HepG2 (cell line): Measurements from ENCODE around the gene NFIC. TPM values are rescaled to one million over a fixed set of nuclear protein-coding genes. Genes with fewer than 3 reads are reported as not detected.

Experiments used
- BORCS8-MEF2B ChIP-seq: sonication (generic); formaldehyde crosslinking; IDR thresholded peaks from 2 replicates; pipeline ENCODE4 v1.8.0; 2022; ENCODE audit warnings: mild to moderate bottlenecking, missing genetic modification reagents
- CREM ChIP-seq, 2 experiments: sonication (generic) in 1 of 2; formaldehyde crosslinking in 1 of 2; IDR thresholded peaks; 2 replicates each; pipeline versions ENCODE4 v1.4.0 to v1.6.1; 2016 to 2020; ENCODE audit warnings: antibody characterized with exemption in 1 of 2, mild to moderate bottlenecking in 1 of 2, missing genetic modification reagents in 1 of 2
- HNRNPLL ChIP-seq: fragments of 200-400 bp; formaldehyde crosslinking; IDR thresholded peaks from 2 replicates; pipeline ENCODE4 v1.6.1; 2017; ENCODE audit warnings: mild to moderate bottlenecking, low read depth, low read length; ENCODE audit not compliant: poor library complexity, severe bottlenecking
- KLF12 ChIP-seq: sonication (generic); formaldehyde crosslinking; IDR thresholded peaks from 2 replicates; pipeline ENCODE4 v1.4.0; 2020; ENCODE audit warnings: missing genetic modification reagents, borderline replicate concordance
- KMT2A ChIP-seq: sonication (generic); formaldehyde crosslinking; IDR thresholded peaks from 2 replicates; pipeline ENCODE4 v1.4.0; 2020; ENCODE audit warnings: missing genetic modification reagents
- MED1 ChIP-seq: sonication (generic); formaldehyde crosslinking; IDR thresholded peaks from 2 replicates; pipeline ENCODE4 v1.4.0; 2020; ENCODE audit warnings: missing genetic modification reagents
- NAIF1 ChIP-seq: sonication (generic); formaldehyde crosslinking; IDR thresholded peaks from 2 replicates; pipeline ENCODE4 v1.5.0; 2020; ENCODE audit warnings: mild to moderate bottlenecking, missing genetic modification reagents, borderline replicate concordance
- NCOR1 ChIP-seq: fragments of 200-600 bp; sonication (generic); IDR thresholded peaks from 2 replicates; pipeline ENCODE4 v1.7.0; 2017; ENCODE audit warnings: antibody characterized with exemption, low read length, borderline replicate concordance
- NRL ChIP-seq: sonication (generic); formaldehyde crosslinking; IDR thresholded peaks from 2 replicates; pipeline ENCODE4 v1.5.0; 2020; ENCODE audit warnings: missing genetic modification reagents, mild to moderate bottlenecking, moderate library complexity, borderline replicate concordance
- POLR2G ChIP-seq: fragments of 200-400 bp; formaldehyde crosslinking; IDR thresholded peaks from 2 replicates; pipeline ENCODE4 v1.6.1; 2018; ENCODE audit warnings: mild to moderate bottlenecking, low read depth, low read length, moderate library complexity
- UBTF ChIP-seq: sonication (generic); formaldehyde crosslinking; IDR thresholded peaks from 2 replicates; pipeline ENCODE4 v1.4.0; 2020; ENCODE audit warnings: mild to moderate bottlenecking, missing genetic modification reagents
- YEATS4 ChIP-seq: sonication (generic); formaldehyde crosslinking; IDR thresholded peaks from 2 replicates; pipeline ENCODE4 v1.4.0; 2020; ENCODE audit warnings: missing genetic modification reagents, borderline replicate concordance
- ZNF275 ChIP-seq: sonication (generic); formaldehyde crosslinking; IDR thresholded peaks from 2 replicates; pipeline ENCODE4 v1.8.0; 2022; ENCODE audit warnings: missing genetic modification reagents, mild to moderate bottlenecking, inconsistent platforms, borderline replicate concordance
- ZNF772 ChIP-seq: sonication (generic); formaldehyde crosslinking; IDR thresholded peaks from 2 replicates; pipeline ENCODE4 v1.5.0; 2020; ENCODE audit warnings: mild to moderate bottlenecking, missing genetic modification reagents
- ZNF777 ChIP-seq: sonication (generic); formaldehyde crosslinking; IDR thresholded peaks from 2 replicates; pipeline ENCODE4 v1.4.0; 2020; ENCODE audit warnings: missing genetic modification reagents
- ZNF784 ChIP-seq: sonication (generic); formaldehyde crosslinking; IDR thresholded peaks from 2 replicates; pipeline ENCODE4 v1.5.1; 2020; ENCODE audit warnings: missing genetic modification reagents, mild to moderate bottlenecking, borderline replicate concordance
- polyA plus RNA-seq, 8 experiments: library from polyadenylated mRNA; depleted of rRNA in 3 of 8; stranded (reverse) in 7 of 8; unstranded in 1 of 8; fragments of >200 nt; fragmentation: Illumina TruSeq in 4 of 8; extraction: Trizol in 4 of 8; gene quantifications; 2 replicates each; pipeline versions ENCODE4 v1.2.1 to v1.2.3, GENCODE V29; 2011 to 2016; ENCODE audit warnings: low read depth in 4 of 8, missing spikeins in 1 of 8, mixed read lengths in 1 of 8; ENCODE audit not compliant: insufficient read depth in 1 of 8
- total RNA-seq, 5 experiments: library from RNA; depleted of rRNA; stranded (reverse); fragments of >200 nt; fragmentation: Illumina TruSeq; extraction: Trizol; gene quantifications; 2 replicates each; pipeline ENCODE4 v1.2.3, GENCODE V29; 2016; ENCODE audit warnings: low read depth in 1 of 5
- TF ChIP-seq, protein P1 (sequence below): sonication (generic); formaldehyde crosslinking; IDR thresholded peaks from 2 replicates; pipeline ENCODE4 v1.4.0; 2020; ENCODE audit warnings: missing genetic modification reagents, borderline replicate concordance
- TF ChIP-seq, protein P2 (sequence below): sonication (generic); formaldehyde crosslinking; IDR thresholded peaks from 2 replicates; pipeline ENCODE4 v1.4.0; 2020; ENCODE audit warnings: missing genetic modification reagents

Gene NFIC
- total and polyA plus RNA-seq, 2 of the 13 experiments (the other 11 are each of a cell fraction or from before 2014, with no cell fraction given), result 1.3 to 2.5 TPM

GRCh38 chr19:3434630-3435553 is 68.5 kb downstream of the NFIC start (continued):
- TF ChIP-seq ZNF275 (CRISPR knock-in tag), result no peak
- TF ChIP-seq NCOR1, result no peak
- TF ChIP-seq UBTF (CRISPR knock-in tag), result no peak
- peak; percentile 30; the same call in 1 of the 2 replicates for TF ChIP-seq NRL (CRISPR knock-in tag)
- 0 out of 2 replicates have a peak, but pooled peaks have one; percentile 32 for TF ChIP-seq ZNF772
- no peak for TF ChIP-seq NAIF1 (CRISPR knock-in tag)
- TF ChIP-seq BORCS8-MEF2B (CRISPR knock-in tag), result 0 out of 2 replicates have a peak, but pooled peaks have one; percentile 33
- TF ChIP-seq, protein P1, sequence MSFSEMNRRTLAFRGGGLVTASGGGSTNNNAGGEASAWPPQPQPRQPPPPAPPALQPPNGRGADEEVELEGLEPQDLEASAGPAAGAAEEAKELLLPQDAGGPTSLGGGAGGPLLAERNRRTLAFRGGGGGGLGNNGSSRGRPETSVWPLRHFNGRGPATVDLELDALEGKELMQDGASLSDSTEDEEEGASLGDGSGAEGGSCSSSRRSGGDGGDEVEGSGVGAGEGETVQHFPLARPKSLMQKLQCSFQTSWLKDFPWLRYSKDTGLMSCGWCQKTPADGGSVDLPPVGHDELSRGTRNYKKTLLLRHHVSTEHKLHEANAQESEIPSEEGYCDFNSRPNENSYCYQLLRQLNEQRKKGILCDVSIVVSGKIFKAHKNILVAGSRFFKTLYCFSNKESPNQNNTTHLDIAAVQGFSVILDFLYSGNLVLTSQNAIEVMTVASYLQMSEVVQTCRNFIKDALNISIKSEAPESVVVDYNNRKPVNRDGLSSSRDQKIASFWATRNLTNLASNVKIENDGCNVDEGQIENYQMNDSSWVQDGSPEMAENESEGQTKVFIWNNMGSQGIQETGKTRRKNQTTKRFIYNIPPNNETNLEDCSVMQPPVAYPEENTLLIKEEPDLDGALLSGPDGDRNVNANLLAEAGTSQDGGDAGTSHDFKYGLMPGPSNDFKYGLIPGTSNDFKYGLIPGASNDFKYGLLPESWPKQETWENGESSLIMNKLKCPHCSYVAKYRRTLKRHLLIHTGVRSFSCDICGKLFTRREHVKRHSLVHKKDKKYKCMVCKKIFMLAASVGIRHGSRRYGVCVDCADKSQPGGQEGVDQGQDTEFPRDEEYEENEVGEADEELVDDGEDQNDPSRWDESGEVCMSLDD (CRISPR knock-in tag), result no peak
- TF ChIP-seq, protein P2, sequence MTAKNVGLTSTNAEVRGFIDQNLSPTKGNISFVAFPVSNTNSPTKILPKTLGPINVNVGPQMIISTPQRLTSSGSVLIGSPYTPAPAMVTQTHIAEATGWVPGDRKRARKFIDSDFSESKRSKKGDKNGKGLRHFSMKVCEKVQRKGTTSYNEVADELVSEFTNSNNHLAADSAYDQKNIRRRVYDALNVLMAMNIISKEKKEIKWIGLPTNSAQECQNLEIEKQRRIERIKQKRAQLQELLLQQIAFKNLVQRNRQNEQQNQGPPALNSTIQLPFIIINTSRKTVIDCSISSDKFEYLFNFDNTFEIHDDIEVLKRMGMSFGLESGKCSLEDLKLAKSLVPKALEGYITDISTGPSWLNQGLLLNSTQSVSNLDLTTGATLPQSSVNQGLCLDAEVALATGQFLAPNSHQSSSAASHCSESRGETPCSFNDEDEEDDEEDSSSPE, result peak; percentile 59
- peak; percentile 31 for TF ChIP-seq HNRNPLL
- peak; percentile 73; the same call in 1 of the 2 replicates for TF ChIP-seq POLR2G
- 0 out of 2 replicates have a peak, but pooled peaks have one; percentile 27 for TF ChIP-seq KMT2A (CRISPR knock-in tag)
- TF ChIP-seq KLF12, result 0 out of 2 replicates have a peak, but pooled peaks have one; percentile 57
- TF ChIP-seq ZNF777 (CRISPR knock-in tag), result peak; percentile 64; the same call in 1 of the 2 replicates
- TF ChIP-seq YEATS4 (CRISPR knock-in tag), result peak; percentile 65; the same call in 1 of the 2 replicates
- TF ChIP-seq ZNF784 (CRISPR knock-in tag), result no peak; the same call in 1 of the 2 replicates
- peak; percentile 64 for TF ChIP-seq CREM (IDR thresholded peaks at IDR 0.05)
- TF ChIP-seq CREM (CRISPR knock-in tag; IDR thresholded peaks at IDR 0.05), result no peak
- TF ChIP-seq MED1, result 0 out of 2 replicates have a peak, but pooled peaks have one; percentile 13
